ENCODE data around the gene AQP5. TPM values are rescaled to one million over a fixed set of nuclear protein-coding genes. Genes with fewer than 3 reads are reported as not detected.
A peak's percentile ranks its signal among the peaks of the same experiment; 100 is the strongest.

Gene AQP5
- total and polyA plus RNA-seq, 11 donors, result 0.20 to 0.78 (median 0.51) TPM; not detected in 4

DNA sequence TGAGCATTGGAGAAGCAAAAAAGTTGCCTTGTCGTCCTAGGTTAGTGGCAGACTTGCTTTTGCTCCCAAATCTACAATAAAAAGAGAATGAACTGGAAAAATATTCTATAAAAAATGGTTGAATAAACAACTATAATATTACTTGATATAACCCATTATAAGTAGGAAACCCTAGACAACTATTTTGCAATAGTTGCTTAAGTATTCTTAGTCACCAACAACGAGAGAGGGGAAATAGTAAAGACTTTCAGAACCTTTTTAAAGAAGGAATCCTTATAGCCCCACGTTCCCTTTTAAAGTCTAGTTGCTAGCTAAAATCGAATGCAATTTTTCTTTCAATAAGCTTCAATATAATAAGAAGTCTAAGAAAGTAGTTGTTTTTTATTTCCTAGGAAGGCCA is 28.6 kb downstream of the AQP5 start:
- ATAC-seq, result no peak
- Histone ChIP-seq H3K27me3 (no peaks in the 10 kb centered on the region), H3K4me3 (no peak overlapping the region), H3K4me1 (peaks cover 0 to 17% (median 0%) of the 10 kb centered on the region in 12 donors), H3K27ac (peak overlapping the region in 1 of 12 donors; percentile 50), H3K36me3 (peaks cover 0 to 46% (median 20%) of the 10 kb centered on the region in 9 donors), H3K9me3 (no peaks in the 10 kb centered on the region)
- intact Hi-C loops (cut with DNase I), result no loop called here
- DNase-seq, result no peak
- TF ChIP-seq, protein P1, sequence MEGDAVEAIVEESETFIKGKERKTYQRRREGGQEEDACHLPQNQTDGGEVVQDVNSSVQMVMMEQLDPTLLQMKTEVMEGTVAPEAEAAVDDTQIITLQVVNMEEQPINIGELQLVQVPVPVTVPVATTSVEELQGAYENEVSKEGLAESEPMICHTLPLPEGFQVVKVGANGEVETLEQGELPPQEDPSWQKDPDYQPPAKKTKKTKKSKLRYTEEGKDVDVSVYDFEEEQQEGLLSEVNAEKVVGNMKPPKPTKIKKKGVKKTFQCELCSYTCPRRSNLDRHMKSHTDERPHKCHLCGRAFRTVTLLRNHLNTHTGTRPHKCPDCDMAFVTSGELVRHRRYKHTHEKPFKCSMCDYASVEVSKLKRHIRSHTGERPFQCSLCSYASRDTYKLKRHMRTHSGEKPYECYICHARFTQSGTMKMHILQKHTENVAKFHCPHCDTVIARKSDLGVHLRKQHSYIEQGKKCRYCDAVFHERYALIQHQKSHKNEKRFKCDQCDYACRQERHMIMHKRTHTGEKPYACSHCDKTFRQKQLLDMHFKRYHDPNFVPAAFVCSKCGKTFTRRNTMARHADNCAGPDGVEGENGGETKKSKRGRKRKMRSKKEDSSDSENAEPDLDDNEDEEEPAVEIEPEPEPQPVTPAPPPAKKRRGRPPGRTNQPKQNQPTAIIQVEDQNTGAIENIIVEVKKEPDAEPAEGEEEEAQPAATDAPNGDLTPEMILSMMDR (IDR thresholded peaks at IDR 0.05), result no peak
- TF ChIP-seq POLR2A (IDR thresholded peaks at IDR 0.05), result no peak
- WGBS, 4 donors, result 90 to 95% (median 92%) methylated on average over 4 of the region's 4 CpGs

DNA sequence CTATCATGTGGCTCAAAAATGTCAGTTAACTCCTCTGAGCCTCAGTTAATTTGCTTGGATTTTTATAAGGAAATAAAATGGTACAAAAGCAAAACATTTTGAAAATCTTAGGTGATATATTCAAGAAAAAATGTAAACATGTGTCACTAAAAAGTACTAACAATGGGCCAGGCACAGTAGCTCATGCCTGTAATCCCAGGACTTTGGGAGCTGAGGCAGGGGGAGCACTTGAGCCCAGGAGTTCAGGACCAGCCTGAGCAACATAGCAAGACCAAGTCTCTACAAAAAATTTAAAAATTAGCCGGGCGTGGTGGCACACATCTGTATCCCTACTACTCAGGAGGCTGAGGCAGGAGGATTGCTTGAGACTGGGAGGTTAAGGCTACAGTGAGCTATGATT is 36.8 kb downstream of the AQP5 start:
- WGBS, 4 donors, result 90 to 97% (median 93%) methylated on average over 2 of the region's 2 CpGs
- intact Hi-C loops (cut with DNase I), result no loop called here
- Histone ChIP-seq H3K27me3 (no peaks in the 10 kb centered on the region), H3K36me3 (peaks cover 0 to 89% (median 24%) of the 10 kb centered on the region in 9 donors), H3K4me3 (no peak overlapping the region), H3K27ac (no peak overlapping the region), H3K4me1 (peaks cover 0 to 4% (median 0%) of the 10 kb centered on the region in 12 donors), H3K9me3 (no peaks in the 10 kb centered on the region)
- ATAC-seq, result no peak
- TF ChIP-seq, protein P1 (IDR thresholded peaks at IDR 0.05), result no peak
- no peak for TF ChIP-seq POLR2A (IDR thresholded peaks at IDR 0.05)
- DNase-seq, result no peak

DNA sequence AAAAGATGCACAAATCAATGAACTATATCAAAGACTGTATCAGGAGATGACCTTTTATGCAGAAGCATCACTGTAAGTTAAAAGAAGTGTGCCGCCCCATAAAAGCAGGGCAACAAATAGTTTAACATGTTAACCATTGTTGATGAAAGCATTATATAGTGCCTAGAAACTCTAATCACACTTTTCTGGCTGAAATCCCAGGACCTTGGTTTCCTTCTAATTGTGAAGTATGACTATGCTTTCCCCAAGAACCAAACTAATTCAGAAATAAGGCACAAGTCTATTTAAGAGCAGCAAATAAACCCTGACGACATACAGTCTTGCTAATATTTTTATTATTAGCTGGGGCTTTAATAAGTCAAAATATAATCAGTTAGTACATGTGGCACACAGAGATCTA is 41.9 kb downstream of the AQP5 start:
- no peak for TF ChIP-seq POLR2A (IDR thresholded peaks at IDR 0.05)
- TF ChIP-seq, protein P1 (IDR thresholded peaks at IDR 0.05), result no peak
- Histone ChIP-seq H3K4me3 (no peak overlapping the region), H3K36me3 (peaks cover 0 to 72% (median 7%) of the 10 kb centered on the region in 9 donors), H3K27ac (peak overlapping the region in 1 of 12 donors; percentile 67), H3K4me1 (peaks cover 0 to 14% (median 0%) of the 10 kb centered on the region in 12 donors), H3K9me3 (no peaks in the 10 kb centered on the region), H3K27me3 (no peaks in the 10 kb centered on the region)
- ATAC-seq (no peak), DNase-seq (no peak)
- intact Hi-C loops (cut with DNase I), result no loop called here
- 56 to 66% (median 61%) methylated on average over 2 of the region's 2 CpGs for WGBS, 4 donors

DNA sequence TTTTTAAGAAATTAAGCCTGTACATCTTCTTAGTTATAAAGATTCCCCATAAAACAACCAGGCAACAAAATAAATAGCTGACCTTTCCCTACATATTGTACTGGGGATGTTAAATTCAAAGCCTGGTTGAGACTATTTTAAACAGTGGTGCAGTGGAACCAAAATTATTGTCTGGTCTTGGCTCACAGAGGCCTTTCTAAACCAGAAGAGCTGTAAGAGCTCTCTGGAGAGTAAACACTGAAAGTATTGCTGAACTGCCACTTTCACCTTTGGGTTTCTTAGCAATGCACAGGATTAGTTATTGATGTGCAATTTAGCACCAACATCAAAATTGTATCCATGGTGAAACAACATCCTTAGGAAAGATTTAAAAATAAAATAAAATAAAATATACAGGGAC is 43.0 kb downstream of the AQP5 start:
- Histone ChIP-seq H3K27me3 (no peaks in the 10 kb centered on the region), H3K27ac (peak overlapping the region in 1 of 12 donors; percentile 67), H3K4me3 (no peak overlapping the region), H3K9me3 (no peaks in the 10 kb centered on the region), H3K36me3 (peaks cover 0 to 63% (median 3%) of the 10 kb centered on the region in 9 donors), H3K4me1 (peaks cover 0 to 14% (median 0%) of the 10 kb centered on the region in 12 donors)
- ATAC-seq (no peak), DNase-seq (no peak)
- TF ChIP-seq POLR2A (IDR thresholded peaks at IDR 0.05), result no peak
- TF ChIP-seq, protein P1 (IDR thresholded peaks at IDR 0.05), result no peak
- intact Hi-C loops (cut with DNase I), result no loop called here
